Endometrium (tissue), 2 donors: ENCODE measurements around the gene C1orf167.

Experiments
- FAIRE-seq: peaks from 2 replicates; lab custom pipeline; 2012; peaks lifted over from hg19 to GRCh38; lab: Jason Lieb, UNC
- donor health status: control.
- donor health status: control.

Gene C1orf167

GRCh38 chr1:11764519-11764918, 2.5 kb downstream of the C1orf167 start:
- FAIRE-seq, result no peak

DNA sequence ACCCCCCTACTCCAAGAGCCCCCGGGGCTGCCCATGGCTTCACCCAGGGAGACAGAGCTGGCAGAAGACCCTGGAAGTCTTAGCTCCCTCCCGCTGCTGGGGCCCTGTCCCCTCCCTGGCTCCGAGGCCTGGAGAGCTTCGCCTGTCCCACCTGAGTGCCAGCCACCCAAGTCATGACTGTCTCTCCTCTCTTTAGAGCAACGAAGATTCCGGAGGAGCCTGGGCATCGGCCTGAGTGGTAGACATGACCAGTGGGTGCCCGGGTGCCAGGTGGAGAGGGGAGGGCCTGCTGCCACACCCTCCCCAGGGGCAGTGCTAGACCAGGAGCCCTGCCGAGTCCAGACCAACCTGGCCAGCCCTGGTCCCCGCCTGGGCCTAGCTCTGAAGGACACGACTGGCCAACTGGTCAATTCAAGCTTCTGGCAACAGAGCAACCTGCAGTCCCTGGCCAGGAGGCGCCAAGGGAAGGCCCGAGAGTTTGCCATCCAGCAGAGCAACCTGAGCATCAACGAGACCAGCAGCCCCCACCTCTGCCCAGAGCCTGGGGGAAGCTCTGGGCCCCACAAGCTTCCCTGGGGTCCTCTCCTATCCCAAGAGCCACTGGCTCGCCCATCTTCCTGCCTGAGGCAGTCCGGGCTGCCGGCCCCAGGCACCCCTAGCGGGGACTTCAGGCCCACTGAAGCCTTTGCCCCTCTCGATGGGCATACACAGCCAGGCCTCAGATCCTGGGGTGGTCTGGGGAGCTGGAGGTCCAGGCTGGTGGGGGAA, 3.9 kb downstream of the C1orf167 start:
- no peak for FAIRE-seq

DNA sequence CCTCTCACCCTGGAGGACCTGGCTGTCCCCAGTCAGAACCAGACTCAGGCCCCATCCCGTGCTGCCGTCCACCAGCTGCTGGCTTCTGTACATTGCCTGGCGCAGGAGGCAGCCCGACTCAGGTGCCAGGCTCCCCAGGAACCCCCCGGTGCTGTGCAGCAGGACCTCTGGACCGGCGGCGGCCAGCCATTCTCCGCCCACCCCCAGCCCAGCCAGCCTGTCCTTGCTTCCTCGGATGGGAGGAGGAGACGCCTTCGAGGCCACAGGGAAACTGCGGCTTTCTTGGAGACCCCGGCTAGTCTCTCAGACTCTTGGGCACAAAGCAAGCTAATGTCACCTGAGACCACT, 4.4 kb downstream of the C1orf167 start:
- no peak for FAIRE-seq

- FAIRE-seq, result no peak
Measured at GRCh38 chr1:11767922-11768704, 6.1 kb downstream of the C1orf167 start.

- no peak for FAIRE-seq
Measured at GRCh38 chr1:11768821-11769220, 6.8 kb downstream of the C1orf167 start.

GRCh38 chr1:11769274-11769673, 7.3 kb downstream of the C1orf167 start:
- FAIRE-seq, result no peak

DNA sequence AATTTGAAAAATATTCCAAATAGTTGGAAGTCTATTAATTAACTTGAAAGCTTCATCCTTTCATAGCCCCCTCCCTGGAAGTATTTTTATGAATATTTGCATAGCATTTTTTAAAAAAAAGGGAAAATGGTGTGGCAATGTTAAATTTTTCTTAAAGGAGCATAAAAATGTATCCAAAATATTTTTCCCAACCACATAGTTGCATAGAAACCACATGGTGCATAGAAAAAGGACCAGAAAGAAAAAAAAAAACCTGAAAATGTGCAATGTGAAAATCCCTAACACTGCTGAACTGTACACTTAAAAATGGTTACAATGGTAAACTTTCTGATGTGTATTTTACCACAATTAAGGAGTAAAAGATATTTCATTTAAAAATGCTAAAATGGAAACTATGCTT, 8.0 kb downstream of the C1orf167 start:
- FAIRE-seq, result no peak

DNA sequence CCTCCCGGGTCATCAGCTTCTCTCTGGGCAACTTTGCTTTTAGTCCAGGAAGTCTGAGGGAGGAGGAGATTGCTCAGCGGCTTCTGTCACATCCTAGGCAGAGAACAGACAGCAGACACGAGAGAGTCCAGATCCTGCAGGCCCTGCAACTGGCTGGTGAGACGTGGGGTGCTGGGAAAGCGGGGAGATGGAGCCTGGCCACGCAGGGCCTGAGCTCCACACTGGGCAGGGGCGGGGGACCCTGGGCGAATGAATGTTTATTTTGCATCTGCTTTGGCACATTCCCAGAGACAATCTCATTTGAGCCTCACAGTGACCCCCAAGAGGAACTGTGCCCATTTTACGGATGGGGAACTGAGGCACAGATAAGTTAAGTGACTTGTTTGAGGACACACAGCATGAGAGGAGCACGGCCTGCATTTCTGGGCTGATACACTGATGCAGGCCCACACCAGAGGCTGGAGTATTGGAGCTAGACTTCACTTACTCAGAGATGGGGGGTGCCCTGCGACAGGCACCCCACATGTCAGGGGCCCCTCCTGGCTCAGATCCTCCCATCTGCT, 9.6 kb downstream of the C1orf167 start:
- no peak for FAIRE-seq

- FAIRE-seq, result no peak
Measured at GRCh38 chr1:11772458-11772857, 10.5 kb downstream of the C1orf167 start.

DNA sequence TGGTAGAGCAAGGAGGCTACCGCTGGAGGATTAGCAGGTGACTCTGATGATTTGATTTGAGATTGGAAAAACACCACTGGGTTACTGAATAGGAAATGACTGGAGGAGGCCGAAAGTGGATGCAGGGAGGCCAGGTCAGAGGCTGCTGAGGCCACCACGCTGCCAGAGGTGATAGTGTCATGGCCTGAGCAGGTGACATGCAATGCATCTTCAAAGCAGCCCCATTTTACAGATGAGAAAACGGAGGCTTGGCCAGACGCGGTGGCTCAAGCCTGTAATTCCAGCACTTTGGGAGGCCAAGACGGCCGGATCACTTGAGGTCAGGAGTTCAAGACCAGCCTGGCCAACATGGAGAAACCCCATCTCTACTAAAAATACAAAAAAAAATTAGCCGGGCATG, 12.8 kb downstream of the C1orf167 start:
- no peak for FAIRE-seq

DNA sequence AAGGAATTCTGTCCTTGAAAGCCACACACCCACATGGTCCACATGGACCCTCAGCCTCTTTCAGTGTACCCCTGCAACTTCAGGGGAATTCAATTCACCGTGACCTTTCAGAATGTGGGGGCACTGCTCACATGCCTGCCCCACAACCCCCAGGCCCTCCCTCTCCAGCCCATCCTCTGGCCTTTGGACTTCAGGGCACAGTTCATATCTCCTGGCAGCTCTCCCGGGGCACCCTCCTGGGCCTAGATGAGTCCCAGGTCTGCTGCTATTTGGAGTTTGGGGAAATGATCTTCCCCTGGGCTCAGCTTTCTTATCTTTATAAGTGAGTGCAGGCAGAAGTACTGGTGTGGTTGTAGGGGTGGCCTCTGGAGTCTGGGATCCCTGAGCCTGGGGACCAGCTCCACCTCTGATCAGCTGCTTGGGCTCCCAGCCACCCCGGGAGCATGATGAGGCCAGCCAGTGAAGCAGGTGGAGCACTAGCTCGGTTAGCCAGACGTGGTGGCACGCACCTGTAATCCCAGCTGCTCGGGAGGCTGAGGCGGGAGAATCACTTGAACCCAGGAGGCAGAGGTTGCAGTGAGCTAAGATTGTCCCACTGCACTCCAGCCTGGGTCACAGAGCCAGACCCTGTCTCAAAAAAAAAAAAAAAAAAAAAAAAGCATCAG, 15.8 kb downstream of the C1orf167 start:
- FAIRE-seq, result no peak

- no peak for FAIRE-seq
Measured at GRCh38 chr1:11778336-11778735, 16.3 kb downstream of the C1orf167 start.

DNA sequence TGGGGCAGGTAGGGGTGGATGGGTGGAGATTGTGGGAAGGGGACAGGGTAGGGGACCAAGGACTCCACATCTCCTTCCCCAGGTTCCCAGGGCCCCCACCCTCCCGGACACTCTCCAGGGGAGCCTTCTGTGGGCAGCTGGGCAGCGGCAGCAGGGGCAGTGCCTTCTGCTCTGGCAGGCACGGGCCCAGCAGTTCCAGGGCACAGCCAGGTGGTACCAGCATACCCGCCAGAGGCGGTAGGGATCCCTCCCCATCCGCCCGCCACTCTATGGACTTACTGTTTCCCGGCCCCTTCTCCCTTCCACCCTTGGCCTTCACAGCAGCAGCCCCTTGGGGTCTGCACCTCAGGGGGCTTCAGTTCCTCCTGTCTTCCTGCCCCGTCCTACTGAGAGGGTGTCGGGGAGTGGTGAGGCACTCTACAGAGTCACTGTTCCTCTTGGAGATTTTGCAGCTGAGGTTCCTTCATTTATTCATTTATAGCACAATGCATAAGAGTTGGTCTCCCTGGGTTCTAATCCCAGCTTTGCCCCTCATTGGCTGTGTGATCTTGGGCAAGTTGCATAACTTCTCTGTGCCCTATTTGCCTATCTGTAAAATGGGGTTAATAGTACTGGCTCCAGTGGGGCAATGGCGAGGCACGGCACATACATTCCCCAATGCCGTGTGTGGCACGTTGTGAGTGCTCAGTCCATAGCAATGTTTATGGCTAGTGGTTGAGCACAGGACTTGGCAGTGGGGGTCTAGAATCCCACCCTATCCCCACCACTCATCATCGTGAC, 17.0 kb downstream of the C1orf167 start:
- no peak for FAIRE-seq

GRCh38 chr1:11779715-11780379, 17.9 kb downstream of the C1orf167 start:
- no peak for FAIRE-seq

DNA sequence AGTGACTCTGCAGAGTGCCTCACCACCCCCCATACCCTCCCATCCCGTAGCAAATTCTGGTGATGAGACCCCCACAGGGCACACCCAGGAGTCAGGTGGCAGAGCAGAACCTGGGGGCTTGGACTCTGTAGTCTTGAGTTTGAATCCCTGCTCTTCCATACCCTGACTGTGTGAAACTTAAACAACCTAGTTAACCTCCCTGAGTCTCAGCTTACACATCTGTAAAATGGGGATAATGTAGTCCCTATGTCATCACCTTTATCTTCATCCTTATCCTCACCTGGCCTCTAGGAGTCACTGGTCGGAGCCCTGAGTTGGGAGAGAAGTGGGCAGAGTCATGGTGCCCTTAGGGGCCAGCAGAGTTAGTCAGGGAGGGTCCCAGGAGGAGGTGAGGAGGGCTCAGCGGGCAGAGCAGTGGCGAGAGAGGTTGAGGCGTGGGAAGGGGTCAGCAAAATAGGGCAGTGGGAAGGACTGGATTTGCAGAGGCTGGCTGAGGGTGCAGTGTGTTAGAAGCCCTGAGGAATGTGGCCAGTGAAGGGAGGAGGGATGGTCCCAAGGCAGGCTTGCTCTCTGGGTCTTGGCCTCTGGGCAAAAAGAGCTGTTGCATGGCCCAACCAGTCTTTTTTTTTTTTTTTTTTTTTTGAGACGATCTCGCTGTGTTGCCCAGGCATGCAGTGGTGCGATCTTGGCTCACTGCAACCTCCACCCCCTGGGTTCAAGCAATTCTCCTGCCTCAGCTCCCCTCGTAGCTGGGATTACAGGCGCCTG, 18.6 kb downstream of the C1orf167 start:
- no peak for FAIRE-seq

GRCh38 chr1:11781297-11781696, 19.3 kb downstream of the C1orf167 start:
- FAIRE-seq, result no peak

- no peak for FAIRE-seq
Measured at GRCh38 chr1:11782127-11782708, 20.2 kb downstream of the C1orf167 start.

DNA sequence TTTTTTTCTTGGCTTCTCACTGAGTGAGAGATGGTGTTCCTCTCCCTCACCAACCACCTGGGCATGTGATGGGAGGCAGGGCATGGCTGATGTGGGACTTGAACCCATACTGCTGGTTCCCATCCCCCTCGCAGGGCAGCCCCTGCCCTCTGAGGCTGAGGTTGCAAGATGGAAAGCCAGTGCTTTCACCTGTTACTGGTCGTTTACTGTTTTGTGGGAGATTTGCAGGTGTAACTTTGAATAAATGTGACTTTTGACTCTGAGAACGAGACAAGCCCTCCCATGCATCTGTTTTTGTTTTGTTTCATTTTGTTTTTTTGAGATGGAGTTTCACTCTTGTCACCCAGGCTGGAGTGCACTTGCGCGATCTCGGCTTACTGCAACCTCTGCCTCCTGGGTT, 21.6 kb downstream of the C1orf167 start:
- FAIRE-seq, result no peak

DNA sequence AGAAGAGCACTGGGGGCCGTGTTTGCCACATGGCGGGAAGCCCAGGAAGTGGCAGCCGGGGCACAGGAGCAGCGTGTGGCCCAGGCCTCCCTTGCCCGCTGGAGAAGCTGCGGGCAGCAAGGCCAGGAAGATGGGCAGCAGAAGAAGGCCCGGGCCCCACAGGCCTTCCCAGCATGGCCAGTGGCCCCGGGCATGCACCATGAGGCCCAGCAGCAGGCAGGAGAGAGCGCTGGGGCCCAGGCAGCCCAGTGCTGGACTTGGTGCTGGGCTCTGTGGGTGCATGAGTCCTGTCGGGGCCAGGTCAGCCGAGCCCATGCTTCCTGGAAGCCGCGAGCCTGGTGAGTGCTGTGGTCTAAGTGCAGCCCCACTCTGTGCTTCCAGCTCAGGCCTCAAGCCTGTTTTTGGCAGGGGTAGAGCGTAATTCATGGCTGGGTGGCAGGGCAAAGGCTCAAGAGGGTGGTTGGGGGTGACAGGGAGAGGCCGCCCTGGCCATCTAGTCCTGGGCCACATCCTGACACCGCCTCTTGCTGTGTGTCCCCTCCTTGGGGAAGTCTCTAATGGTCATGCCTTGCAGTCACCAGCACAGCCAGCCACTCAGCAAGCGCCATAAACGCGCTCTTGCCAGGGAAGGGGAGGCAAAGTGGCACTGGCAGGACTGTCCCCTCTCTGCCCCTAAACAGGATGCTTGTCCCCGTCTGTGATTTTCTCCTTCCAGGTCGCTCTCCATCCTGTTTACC, 22.4 kb downstream of the C1orf167 start:
- no peak for FAIRE-seq
